ENCODE results near the gene GNG14.

Gene GNG14

GRCh38 chr19:12726988-12727316 is 39.2 kb downstream of the GNG14 start:
- no peak overlapping the region for H3K4me3 ChIP-seq (ENCODE audit: low read depth, low read length)
- TF ChIP-seq CTCF (conservative IDR thresholded peaks at IDR 0.05; ENCODE audit: low read depth, low read length) = no peak
- DNase-seq (ENCODE audit: low read depth) = no peak

- no peak for TF ChIP-seq CTCF (conservative IDR thresholded peaks at IDR 0.05; ENCODE audit: low read depth, low read length)
- no peak for DNase-seq (ENCODE audit: low read depth)
- H3K4me3 ChIP-seq (ENCODE audit: low read depth, low read length) = no peak overlapping the region
These were observed 40.1 kb downstream of the GNG14 start for GRCh38 chr19:12727745-12728433.

- no peak for TF ChIP-seq CTCF (conservative IDR thresholded peaks at IDR 0.05; ENCODE audit: low read depth, low read length)
- DNase-seq (ENCODE audit: low read depth) = no peak
These were observed 42.3 kb downstream of the GNG14 start for GRCh38 chr19:12730064-12730463.

GRCh38 chr19:12731337-12731736 is 43.5 kb downstream of the GNG14 start:
- DNase-seq (ENCODE audit: low read depth) = no peak
- no peak for TF ChIP-seq CTCF (conservative IDR thresholded peaks at IDR 0.05; ENCODE audit: low read depth, low read length)
- no peak overlapping the region for H3K4me3 ChIP-seq (ENCODE audit: low read depth, low read length)

More at GRCh38 chr19:12730064-12730463, 42.3 kb downstream of the GNG14 start:
- H3K4me3 ChIP-seq (ENCODE audit: low read depth, low read length) = no peak overlapping the region

GRCh38 chr19:12733369-12734214 is 45.8 kb downstream of the GNG14 start:
- peak; percentile 64 for DNase-seq (ENCODE audit: low read depth)
- peak; percentile 53 for TF ChIP-seq CTCF (conservative IDR thresholded peaks at IDR 0.05; ENCODE audit: low read depth, low read length)
- peak overlapping the region; percentile 91 for H3K4me3 ChIP-seq (ENCODE audit: low read depth, low read length)

GRCh38 chr19:12736995-12737834 is 49.4 kb downstream of the GNG14 start, which contains the start of gene GET3:
Gene GET3 (plus strand): TSS chr19:12737497. CDS start chr19:12737506, 9 bp downstream.
- TF ChIP-seq CTCF (conservative IDR thresholded peaks at IDR 0.05; ENCODE audit: low read depth, low read length) = no peak
- peak within 1 kb of the TSS; percentile 98 for H3K4me3 ChIP-seq (ENCODE audit: low read depth, low read length)

More at GRCh38 chr19:12736995-12737834, 49.4 kb downstream of the GNG14 start, which contains the start of gene GET3:
- DNase-seq (ENCODE audit: low read depth) = peak; percentile 100

Measured in choroid plexus epithelial cell (primary cell).